ENCODE results near the gene TM2D3.
"Not testable (repeated sequence)": the region's sequence is repeated elsewhere in the genome, so short reads cannot be mapped to it uniquely, and the experiment has no call there.

TM2D3 gene

DNA sequence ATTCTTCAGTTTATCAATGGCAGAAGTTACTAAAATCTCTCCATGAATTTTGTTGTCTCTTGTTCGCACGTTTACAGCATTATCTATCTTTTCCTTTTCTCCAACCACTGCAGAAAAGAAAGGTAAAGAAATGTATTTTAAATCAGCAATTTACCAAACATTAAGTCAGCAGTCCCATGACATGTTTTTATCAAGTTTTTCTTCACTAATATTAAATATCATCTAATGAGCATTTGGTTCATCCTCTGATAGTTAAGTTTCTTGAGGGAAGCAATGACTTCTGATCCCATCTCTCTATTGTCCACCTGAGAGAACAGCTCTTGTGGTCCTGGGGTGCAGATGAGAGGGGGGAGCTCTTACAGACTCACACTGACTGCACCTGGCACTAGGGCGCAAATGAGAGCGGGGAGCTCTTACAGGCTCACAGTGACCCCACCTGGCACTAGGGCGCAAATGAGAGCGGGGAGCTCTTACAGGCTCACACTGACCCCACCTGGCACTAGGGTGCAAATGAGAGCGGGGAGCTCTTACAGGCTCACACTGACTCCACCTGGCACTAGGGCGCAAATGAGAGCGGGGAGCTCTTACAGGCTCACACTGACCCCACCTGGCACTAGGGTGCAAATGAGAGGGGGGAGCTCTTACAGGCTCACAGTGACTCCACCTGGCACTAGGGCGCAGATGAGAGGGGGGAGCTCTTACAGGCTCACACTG, 2.6 kb upstream of the TM2D3 start:
- not testable (repeated sequence) for DNase-seq

DNA sequence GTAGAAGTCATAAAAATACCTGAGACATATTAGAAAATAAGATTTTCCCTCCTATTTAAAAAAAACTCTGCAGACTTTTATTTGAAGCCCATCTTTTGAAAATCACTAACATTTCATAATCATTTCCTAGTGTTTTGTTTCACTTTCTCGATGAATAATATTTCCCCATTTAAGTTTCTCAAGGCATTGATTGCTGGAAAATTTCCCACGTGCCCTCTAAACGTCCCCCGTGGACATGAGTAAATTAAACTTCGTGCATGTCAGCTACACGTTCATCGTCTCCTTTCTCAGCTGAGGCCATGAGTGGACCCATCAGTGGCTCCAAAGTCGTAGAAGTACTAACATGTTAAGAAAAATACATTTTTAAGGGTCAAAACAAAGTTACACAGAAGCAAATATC, 2.0 kb upstream of the TM2D3 start:
- DNase-seq, result no peak

- DNase-seq, result no peak
These were observed 727 bp upstream of the TM2D3 start for GRCh38 chr15:101652786-101653430.

- DNase-seq, result no peak
These were observed 555 bp downstream of the TM2D3 start for GRCh38 chr15:101651554-101652097.

DNA sequence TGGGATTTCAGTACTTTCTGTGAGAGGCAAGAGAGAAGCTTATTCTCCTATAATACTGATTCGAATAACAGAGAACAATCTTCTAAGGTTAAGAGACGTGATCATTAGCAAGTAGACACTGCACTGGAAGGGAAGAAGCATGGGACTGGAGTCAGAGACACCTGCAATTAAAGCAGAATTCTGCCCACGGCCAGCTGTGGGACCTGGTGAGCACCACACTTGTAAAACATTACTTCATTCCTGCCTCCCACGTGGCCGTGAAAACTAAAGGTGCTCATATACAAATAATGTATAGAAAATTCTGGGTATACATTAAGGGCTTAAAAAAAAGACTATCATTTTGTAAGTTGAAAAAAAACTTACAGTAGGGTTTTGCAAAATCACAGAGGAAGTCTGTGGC, 2.0 kb downstream of the TM2D3 start:
- DNase-seq, result no peak

DNA sequence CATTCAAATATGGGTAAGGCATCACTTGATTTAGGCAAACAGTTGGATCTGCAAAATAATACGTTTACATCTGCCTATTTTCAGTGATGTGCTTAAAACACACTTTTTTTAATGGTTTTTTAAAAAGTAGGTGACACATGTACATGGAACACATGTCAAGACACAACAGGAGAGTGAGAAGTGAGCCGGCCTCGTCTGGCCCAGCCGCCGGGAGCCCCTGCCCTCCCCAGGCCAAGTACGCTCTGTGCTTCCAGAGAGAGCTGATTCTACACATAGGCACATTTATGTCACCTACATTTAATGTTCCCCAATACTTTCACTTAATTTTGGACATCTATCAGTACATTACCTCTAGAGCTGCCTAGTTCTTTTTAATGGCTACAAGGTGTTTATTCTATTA, 3.8 kb downstream of the TM2D3 start:
- DNase-seq, result no peak

DNA sequence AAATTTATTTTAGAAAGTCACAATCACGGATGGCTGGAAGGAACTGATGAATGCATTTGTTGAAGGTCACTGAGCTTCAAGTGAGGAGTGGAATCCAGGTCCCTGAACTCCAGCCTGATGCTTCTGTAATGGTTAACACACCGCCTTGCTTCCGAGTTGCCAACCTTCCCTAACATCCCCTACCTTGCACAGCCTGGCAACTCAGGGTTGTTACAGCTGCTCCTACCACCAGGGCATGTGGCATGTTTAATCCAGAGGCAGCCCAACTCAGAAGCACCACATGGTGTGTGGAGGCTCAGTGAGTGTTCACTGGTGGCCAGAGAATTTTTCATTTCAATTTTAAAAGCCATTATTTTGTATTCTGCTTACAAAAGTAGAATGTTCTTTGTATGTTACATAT, 4.9 kb downstream of the TM2D3 start:
- DNase-seq, result no peak

DNA sequence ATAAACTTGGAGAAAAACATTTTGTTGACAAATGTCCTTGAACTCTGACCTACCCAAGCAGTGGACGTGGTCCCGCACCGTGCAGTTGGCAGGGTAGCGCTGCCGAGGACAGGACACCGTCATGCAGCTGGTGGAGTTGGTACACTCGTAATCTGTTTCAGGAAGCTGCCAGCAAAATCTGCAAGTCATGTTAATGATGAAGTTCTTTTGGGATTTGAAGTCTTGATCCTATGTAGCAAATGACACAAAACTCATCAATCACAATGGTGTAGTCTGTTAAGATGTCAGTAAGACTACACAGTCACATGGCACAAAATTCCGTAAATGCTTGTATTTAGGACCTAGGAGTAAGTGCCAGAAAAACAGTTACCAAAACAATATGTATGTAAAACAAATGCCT, 5.5 kb downstream of the TM2D3 start:
- no peak for DNase-seq

- no peak for DNase-seq
These were observed 9.8 kb downstream of the TM2D3 start for GRCh38 chr15:101642361-101642760.

- no peak for DNase-seq
These were observed 10.3 kb downstream of the TM2D3 start for GRCh38 chr15:101641894-101642293.

- no peak for DNase-seq
These were observed 10.9 kb downstream of the TM2D3 start for GRCh38 chr15:101641129-101641764.

DNA sequence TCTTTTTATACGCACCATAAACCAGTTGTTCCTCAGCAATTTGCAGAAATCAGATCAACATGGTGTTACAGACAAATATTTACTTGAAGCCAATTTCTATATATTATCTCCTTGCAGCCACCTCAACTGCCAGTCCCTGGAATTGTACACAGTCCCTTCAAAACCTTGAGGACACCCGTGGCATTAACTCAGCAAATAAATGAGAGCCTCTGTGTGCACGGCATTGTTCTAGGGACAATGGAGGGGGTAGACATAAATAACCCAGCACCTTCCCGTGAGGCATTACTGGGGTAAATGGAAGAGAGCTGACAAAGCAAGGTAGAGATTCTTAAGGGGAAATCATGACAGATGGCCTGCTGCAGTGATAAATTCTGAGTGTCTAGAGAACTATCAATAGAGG, 12.5 kb downstream of the TM2D3 start:
- no peak for DNase-seq

DNA sequence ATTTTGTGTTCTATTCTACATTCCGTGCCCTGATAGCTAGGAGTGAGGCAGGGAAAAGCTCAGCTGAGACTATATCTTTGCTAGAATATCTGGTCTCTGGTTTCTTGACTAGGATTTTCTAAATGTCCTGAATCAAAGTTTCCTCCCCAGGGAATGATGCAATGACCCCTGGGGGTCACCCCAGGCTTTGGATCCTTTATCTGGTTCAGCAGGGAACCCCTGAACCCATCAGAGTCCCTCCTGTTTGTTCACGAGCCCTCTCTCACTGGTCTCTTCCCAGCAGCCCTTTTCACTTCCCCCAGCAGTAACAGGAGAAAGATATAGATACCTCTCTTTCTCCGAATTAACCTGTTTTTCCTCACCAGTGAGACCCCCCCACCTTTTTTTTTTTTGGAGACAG, 14.3 kb downstream of the TM2D3 start:
- no peak for DNase-seq

DNA sequence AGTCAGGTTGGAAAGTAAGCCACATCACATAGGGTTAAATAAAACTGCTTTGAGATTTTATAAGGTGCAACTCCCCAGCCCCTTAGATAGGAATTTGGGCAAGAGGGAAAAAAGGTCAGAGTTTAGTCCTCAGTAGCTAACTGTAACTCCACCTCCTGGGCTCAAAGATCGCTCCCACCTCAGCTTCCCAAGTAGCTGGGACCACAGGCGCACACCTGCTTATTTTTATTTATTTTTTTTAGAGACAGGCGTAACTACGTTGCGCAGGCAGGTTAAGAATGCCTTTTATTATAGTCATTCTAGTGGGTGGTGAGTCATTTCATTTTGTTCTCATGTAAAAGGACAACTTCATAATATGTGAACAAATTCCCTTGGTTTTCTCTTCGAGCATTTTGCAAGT, 14.7 kb downstream of the TM2D3 start:
- no peak for DNase-seq

- DNase-seq, result no peak
These were observed 15.1 kb downstream of the TM2D3 start for GRCh38 chr15:101637038-101637437.

DNA sequence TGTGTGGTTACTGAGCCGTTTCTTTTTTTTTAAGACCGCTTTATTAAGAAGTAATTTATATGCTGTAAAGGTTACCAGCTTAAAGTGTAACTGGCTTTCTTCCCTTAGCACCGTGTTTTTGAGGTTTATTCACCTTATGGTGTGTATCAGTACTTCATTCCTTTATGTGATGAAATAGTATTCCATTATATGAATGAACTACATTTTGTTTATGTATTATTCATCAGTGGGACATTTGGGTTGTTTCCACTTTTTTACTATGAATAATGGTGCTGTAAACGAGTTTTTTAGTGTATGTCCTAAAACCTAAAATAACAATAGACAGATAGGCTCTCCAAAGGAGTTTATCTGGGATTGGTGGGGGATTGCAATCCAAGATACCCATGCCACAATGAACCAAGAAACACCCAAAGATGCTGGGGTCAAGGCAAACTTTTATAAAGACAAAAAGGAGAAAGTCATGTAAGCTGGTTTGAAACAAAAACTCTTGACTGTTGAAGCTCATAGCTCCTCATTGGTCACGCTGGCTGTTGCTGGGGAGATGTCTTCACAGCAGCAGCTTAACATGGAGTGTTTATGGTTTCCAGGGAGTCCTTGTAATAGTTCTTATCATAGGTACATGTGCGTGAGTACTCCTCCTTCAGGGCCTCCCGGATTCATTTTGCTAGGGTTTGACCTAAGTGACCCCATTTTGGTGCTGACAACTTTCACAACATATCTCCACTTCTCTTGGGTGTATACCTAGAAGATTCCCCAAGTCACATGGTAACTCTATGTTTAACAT, 16.0 kb downstream of the TM2D3 start:
- no peak for DNase-seq

- DNase-seq, result no peak
These were observed 18.8 kb downstream of the TM2D3 start for GRCh38 chr15:101633356-101633755.

- DNase-seq, result not testable (repeated sequence)
These were observed 25.5 kb downstream of the TM2D3 start for GRCh38 chr15:101626729-101627128.

- no peak for DNase-seq
These were observed 26.2 kb downstream of the TM2D3 start for GRCh38 chr15:101625980-101626379.

GRCh38 chr15:101625184-101625583, 27.0 kb downstream of the TM2D3 start:
- no peak for DNase-seq

DNA sequence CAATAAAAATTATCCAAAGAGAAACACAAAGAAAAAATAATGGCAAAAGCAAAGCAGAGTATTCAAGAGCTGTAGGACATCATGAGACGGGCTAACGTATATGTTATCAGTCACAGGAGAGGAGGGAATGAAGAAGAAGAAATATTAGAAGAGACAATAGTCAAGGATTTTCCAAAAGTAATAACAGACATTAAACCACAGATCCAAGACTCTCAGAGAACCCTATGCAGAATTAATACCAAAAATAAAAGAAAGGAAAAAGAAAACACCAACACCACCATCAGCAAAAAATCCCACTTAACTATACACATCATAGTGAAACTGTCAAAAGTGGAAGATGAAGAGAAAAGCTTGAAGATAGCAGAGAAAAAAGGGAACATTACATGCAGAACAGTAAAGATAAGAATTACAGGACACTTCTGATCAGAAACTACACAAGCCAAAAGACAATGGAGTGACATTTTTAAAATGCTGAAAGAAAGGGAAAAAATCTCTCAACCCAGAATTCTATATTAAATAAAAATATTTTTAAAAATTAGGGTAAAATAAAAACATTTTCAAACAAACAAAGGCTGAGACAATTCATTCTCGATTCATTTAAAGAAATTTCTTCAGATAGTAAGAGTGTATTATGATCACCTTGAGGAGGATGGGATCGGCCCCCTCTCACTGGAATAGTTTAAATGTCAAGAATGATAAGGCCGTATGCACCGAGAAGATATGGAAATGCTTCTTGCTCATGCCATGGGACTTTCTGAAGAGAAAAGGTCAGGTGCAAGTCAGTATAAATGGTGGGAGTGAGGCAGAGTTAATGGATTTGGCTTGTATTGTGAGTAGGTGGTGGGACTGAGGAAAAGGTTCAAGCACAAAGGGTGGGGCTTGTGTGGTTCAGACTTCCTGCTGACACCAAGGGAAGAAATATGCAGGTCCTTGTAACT, 28.5 kb downstream of the TM2D3 start:
- DNase-seq, result no peak

GRCh38 chr15:101621961-101622360, 30.2 kb downstream of the TM2D3 start:
- no peak for DNase-seq
